Activated T-helper 1 cell treated with anti-CD3 and anti-CD28 coated beads, Interleukin-2, amount 50 U/mL, for 16 hours (primary cell): ENCODE results near the gene SLC5A5.
"Not testable (repeated sequence)": the region's sequence is repeated elsewhere in the genome, so short reads cannot be mapped to it uniquely, and the experiment has no call there.

Experiments used
- DNase-seq, 2 donors: peaks; one replicate each; pipeline ENCODE4 v3.0.0-alpha.2; 2020; ENCODE audit warnings: low read depth in 1 of 2, low spot score in 1 of 2

The SLC5A5 gene

DNA sequence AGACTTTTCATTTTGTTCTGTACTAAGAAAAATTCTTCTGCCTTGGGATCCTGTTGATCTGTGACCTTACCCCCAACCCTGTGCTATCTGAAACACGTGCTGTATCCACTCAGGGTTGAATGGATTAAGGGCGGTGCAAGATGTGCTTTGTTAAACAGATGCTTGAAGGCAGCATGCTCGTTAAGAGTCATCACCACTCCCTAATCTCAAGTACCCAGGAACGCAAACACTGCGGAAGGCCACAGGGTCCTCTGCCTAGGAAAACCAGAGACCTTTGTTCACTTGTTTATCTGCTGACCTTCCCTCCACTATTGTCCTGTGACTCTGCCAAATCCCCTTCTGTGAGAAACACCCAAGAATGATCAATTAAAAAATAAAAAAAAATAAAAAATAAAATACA is 47.4 kb downstream of the SLC5A5 start:
- not testable (repeated sequence) for DNase-seq

DNA sequence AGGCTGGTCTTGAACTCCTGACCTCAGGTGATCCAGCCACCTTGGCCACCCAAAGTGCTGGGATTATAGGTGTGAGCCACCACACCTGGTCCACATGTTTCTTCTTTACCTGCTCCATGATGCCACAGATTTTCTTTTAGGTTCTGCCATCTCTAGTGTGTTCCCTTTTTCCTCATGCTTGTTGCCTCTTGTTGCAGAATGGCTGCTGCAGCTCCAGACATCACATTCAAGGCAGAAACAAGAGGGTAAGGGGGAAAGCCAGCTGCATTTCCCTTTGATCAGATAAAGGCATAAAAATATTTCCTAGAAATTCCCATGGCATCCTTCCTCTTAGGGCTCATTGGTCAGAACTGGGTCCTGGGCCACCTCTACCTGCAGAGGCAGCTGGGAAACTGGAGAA is 48.8 kb downstream of the SLC5A5 start:
- no peak for DNase-seq

- DNase-seq: no peak
These were observed 50.4 kb downstream of the SLC5A5 start for GRCh38 chr19:17922138-17922537.

DNA sequence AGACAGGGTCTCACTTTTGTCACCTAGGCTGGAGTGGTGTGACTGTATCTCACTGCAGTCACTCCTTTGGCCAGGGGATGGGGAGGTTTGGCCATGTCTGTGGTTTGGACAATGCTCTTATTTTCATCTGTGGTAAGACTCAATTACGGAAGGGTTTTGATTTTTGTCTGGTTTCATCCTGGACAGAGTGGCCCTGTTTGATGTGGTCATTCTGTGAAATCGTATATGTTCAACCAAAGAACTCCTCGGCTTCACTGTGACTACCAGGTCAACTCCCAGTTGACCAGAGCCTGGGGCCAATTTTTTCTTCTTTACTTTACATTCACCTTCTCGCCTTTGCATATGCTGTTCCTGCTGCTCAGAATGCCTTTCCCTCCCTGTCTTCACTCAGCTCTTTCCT is 54.3 kb downstream of the SLC5A5 start:
- DNase-seq: no peak

- no peak for DNase-seq
These were observed 57.3 kb downstream of the SLC5A5 start for GRCh38 chr19:17929056-17929455.

- DNase-seq: no peak
These were observed 59.9 kb downstream of the SLC5A5 start for GRCh38 chr19:17931532-17932191.

- DNase-seq: peak; percentile 81 to 89
These were observed 61.0 kb downstream of the SLC5A5 start, which contains the start of gene CCDC124 for GRCh38 chr19:17932485-17933338. TSS of gene CCDC124 (plus strand) at chr19:17933015. CDS start at chr19:17936421, 3,406 bp downstream.

- no peak for DNase-seq
These were observed 61.8 kb downstream of the SLC5A5 start for GRCh38 chr19:17933414-17934129.

GRCh38 chr19:17936379-17936778 is 64.6 kb downstream of the SLC5A5 start:
- no peak for DNase-seq

GRCh38 chr19:17937371-17937900 is 65.7 kb downstream of the SLC5A5 start:
- no peak for DNase-seq

DNA sequence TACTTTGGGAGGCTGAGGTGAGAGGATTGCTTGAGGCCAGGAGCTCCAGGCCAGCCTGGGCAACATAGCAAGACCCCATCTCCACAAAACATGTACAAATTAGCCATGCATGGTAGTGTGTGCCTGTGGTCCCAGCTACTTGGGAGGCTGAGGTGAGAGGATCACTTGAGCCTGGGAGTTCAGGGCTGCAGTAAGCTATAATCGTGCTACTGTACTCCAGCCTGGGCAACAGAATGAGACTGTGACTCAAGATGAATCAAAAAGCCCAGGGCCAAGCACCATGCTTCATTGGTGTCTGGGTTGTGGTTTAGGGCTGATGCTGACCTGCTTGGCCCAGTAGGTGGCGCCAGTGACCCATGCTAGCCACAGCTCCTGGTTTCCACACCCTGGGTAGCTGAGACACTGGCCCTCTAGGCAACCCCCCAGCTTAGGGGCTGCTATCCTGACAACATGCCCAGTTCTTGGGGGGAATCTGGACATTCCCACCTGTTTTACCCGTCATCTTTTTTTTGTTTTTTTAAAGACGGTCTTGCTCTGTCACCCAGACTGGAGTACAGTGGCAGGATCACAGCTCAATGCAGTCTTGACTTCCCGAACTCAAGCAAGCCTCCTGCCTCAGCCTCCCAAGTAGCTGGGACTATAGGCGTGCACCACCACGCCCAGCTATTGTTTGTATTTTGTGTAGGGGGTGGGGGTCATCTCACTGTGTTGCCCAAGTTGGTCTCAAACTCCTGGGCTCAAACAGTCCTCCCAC is 66.5 kb downstream of the SLC5A5 start:
- peak; percentile 70 to 82 for DNase-seq

- DNase-seq: no peak
These were observed 70.4 kb downstream of the SLC5A5 start for GRCh38 chr19:17942181-17942580.

GRCh38 chr19:17942582-17943273 is 71.0 kb downstream of the SLC5A5 start:
- DNase-seq: no peak

- DNase-seq: no peak
These were observed 71.8 kb downstream of the SLC5A5 start for GRCh38 chr19:17943274-17944221.

DNA sequence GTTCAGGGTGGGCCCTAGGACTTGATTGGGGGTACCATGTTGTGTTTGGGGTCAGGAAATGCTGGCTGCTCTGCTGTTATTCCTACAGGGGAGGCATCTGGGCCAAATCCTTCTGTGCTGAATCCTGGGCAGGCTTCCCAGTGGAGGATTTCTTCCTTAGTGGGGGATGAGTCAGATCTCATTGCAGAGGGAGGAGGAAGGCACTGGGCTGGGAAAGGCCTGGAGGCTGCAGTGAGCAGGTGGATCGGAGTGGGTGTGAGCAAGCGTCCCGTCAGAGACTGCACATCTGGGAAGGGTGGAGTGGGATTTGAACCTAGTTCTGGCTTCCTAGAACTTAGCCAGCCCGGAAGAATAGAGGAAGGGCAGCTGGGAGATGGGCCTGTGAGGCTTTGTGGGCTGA is 72.6 kb downstream of the SLC5A5 start:
- no peak for DNase-seq
